GM12801 (cell line): ENCODE measurements around the gene EVA1A.

Experiments used
- TF ChIP-seq, protein P1 (sequence below): IDR thresholded peaks from one replicate; pipeline ENCODE4 v1.5.1; 2011; ENCODE audit warnings: control low read depth; ENCODE audit not compliant: insufficient read length; ENCODE audit errors: extremely low read depth

EVA1A gene

GRCh38 chr2:75523313-75524275 is 37.1 kb downstream of the EVA1A start:
- TF ChIP-seq, protein P1, sequence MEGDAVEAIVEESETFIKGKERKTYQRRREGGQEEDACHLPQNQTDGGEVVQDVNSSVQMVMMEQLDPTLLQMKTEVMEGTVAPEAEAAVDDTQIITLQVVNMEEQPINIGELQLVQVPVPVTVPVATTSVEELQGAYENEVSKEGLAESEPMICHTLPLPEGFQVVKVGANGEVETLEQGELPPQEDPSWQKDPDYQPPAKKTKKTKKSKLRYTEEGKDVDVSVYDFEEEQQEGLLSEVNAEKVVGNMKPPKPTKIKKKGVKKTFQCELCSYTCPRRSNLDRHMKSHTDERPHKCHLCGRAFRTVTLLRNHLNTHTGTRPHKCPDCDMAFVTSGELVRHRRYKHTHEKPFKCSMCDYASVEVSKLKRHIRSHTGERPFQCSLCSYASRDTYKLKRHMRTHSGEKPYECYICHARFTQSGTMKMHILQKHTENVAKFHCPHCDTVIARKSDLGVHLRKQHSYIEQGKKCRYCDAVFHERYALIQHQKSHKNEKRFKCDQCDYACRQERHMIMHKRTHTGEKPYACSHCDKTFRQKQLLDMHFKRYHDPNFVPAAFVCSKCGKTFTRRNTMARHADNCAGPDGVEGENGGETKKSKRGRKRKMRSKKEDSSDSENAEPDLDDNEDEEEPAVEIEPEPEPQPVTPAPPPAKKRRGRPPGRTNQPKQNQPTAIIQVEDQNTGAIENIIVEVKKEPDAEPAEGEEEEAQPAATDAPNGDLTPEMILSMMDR = no peak

- TF ChIP-seq, protein P1 = no peak
Measured at GRCh38 chr2:75522543-75523312, 38.0 kb downstream of the EVA1A start.

GRCh38 chr2:75521225-75521872 is 39.4 kb downstream of the EVA1A start:
- TF ChIP-seq, protein P1 = no peak

DNA sequence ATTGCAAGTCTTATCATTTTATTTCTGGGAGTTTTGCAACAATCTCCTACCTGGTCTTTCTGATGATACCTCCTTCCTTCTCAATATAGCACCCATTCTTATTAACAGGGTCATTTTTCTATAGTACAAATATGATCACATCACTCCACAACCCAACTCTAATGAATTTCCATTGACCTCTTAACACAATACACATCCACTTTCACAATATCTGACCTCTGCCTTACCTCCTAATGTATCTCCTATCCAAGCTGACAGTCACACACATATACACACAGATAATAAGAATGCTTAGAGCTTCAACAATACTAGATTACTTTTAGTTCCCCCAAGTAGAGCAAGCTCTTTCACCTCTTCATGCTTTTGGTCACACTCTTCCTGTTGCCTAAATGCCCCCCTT is 40.9 kb downstream of the EVA1A start:
- TF ChIP-seq, protein P1 = no peak

DNA sequence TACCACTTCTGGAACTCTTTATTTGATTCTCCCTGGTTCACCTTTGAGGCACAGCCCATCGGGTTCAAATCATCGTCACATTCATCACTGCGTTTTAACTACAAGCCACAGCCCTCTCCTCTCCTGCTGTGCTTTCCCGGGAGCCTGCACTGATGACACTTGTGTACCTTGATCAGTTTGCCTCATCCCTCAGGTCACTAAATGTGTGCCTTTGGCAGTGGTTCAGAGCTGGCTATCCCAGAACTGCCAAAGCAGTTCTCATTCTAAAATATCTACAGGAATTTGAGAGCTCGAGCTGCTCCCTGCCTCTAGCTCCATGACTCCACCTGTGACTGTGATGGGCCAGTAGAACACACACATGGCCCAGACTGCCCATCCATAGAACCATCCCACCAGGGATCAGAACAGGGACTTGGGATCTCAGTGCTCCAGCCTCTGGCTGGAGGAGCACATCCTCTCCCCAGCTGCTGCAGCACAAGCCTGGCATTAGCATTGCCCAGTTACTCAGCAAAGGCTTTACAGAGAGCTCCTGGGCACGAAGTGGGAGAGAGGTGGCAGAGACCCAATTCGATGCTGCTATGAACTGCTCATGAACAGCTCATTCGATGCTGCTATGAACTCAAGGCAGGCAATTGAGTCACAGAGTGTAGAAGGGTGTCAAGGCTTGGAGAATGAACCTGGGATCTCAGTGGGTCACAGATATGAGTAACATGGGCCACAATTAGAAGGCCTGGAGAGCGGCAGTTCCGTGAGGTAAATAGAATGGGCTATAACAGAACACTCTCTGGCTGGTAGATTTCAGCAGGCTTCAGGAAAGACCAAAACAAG is 41.9 kb downstream of the EVA1A start:
- TF ChIP-seq, protein P1 = no peak

DNA sequence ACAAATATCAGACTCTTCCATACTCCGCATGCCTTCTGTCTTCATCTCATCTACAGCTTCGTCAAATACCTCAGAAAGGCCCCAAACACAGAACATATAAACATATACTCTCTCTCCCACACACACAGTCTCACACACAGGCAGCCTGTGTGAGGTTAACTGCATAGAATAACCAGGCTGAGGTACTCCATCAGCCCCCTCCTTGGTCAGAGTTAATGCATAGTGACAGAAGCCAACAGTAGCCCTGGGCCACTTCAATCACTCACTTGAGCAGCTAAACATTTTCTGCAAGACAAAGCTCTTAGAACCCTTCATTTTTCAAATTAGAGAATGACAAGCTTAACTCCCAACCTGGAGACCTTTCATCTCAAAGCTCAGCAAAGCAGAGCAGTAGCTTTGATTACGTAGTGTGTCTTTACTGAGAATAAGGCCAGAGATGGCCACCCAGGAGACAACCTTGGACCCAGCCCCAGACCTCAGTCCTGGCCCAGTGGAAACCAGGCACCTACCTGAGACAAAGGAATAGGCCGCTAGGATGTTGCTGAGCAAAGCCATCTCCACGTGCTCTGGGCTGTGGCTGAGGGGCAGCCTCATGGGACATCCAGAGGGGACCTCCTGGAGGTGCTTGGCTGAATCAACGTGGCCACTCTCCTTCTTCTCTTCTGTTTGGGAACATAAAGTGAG is 43.0 kb downstream of the EVA1A start:
- TF ChIP-seq, protein P1 = no peak
